B cell (primary cell): ENCODE measurements around the gene ACY1. TPM values are rescaled to one million over a fixed set of nuclear protein-coding genes. Genes with fewer than 3 reads are reported as not detected.

Experiments
- ATAC-seq: fragments of 200-7000 bp; cut with Tn5 transposase; one replicate; pipeline ENCODE4 v1.10.0; 2021; ENCODE audit warnings: low read depth, mild to moderate bottlenecking, moderate number of reproducible peaks, moderate library complexity
- CTCF ChIA-PET: fragments of 350-600 bp; sonication (Branson Sonifier 250); formaldehyde crosslinking; loops from one replicate; lab custom pipeline; 2021; ENCODE audit warnings: antibody characterized with exemption, inconsistent platforms; lab: Charles Lee
- POLR2A ChIA-PET: fragments of 350-600 bp; sonication (Branson Sonifier 250); formaldehyde crosslinking; loops from one replicate; lab custom pipeline; 2021; ENCODE audit warnings: antibody characterized with exemption; lab: Charles Lee
- DNase-seq: peaks from one replicate; pipeline ENCODE4 v3.0.0; 2013
- H2AFZ ChIP-seq: 2 replicates; pipeline ENCODE4 v1.6.1; 2012; ENCODE audit warnings: mild to moderate bottlenecking, low read depth, low read length; ENCODE audit not compliant: insufficient read depth, poor library complexity, severe bottlenecking
- H3K27ac ChIP-seq, 2 donors: 1 replicate in 1 of 2; 2 replicates in 1 of 2; pipeline ENCODE4 v1.5.1; 2012 to 2013; ENCODE audit warnings: low read length in 2 of 2, mild to moderate bottlenecking in 2 of 2, moderate library complexity in 1 of 2
- H3K27me3 ChIP-seq, 4 experiments: fragments of 200-600 bp in 1 of 4; sonication (generic) in 1 of 4; replicated peaks in 1 of 4; 1 replicate in 2 of 4; 2 replicates in 2 of 4; pipeline versions ENCODE4 v1.6.1 to v1.7.0; 2013 to 2016; ENCODE audit warnings: low read length in 3 of 4, mild to moderate bottlenecking in 2 of 4, mixed read lengths in 1 of 4, moderate library complexity in 1 of 4; ENCODE audit not compliant: insufficient read depth in 4 of 4, control insufficient read depth in 3 of 4; ENCODE audit errors: control extremely low read depth in 1 of 4
- H3K36me3 ChIP-seq, 2 experiments: replicated peaks in 1 of 2; 1 replicate in 1 of 2; 2 replicates in 1 of 2; pipeline versions ENCODE4 v1.6.1 to v1.7.1; 2013; ENCODE audit warnings: low read length in 1 of 2; ENCODE audit not compliant: insufficient read depth in 2 of 2, control insufficient read depth in 1 of 2; ENCODE audit errors: control extremely low read depth in 1 of 2, extremely low read depth in 1 of 2
- H3K4me1 ChIP-seq, 2 donors: fragments of 200-600 bp in 1 of 2; sonication (generic) in 1 of 2; 1 replicate in 1 of 2; 2 replicates in 1 of 2; pipeline versions ENCODE4 v1.5.1 to v1.6.1; 2013 to 2017; ENCODE audit warnings: low read length in 2 of 2; ENCODE audit not compliant: control insufficient read depth in 2 of 2, insufficient read depth in 2 of 2
- H3K4me2 ChIP-seq: replicated peaks from 2 replicates; pipeline ENCODE3; 2012; ENCODE audit warnings: mild to moderate bottlenecking, low read depth, low read length; ENCODE audit not compliant: poor library complexity, severe bottlenecking
- H3K4me3 ChIP-seq, 5 experiments: fragments of 200-600 bp in 1 of 5; sonication (generic) in 1 of 5; 1 replicate in 3 of 5; 2 replicates in 2 of 5; pipeline versions ENCODE4 v1.5.1 to v1.7.0; 2011 to 2016; ENCODE audit warnings: low read length in 4 of 5, mild to moderate bottlenecking in 4 of 5, low read depth in 2 of 5, control low read depth in 1 of 5, moderate library complexity in 1 of 5; ENCODE audit not compliant: insufficient read depth in 1 of 5; ENCODE audit errors: control extremely low read depth in 1 of 5, extremely low read depth in 1 of 5
- H3K79me2 ChIP-seq: fragments of 200-600 bp; sonication (generic); one replicate; pipeline ENCODE4 v1.6.0; 2016; ENCODE audit warnings: low read length; ENCODE audit not compliant: control insufficient read depth, insufficient read depth
- H3K9ac ChIP-seq: fragments of 200-600 bp; sonication (generic); 2 replicates; pipeline ENCODE4 v1.6.1; 2017; ENCODE audit warnings: mild to moderate bottlenecking, low read length, moderate library complexity
- H3K9me3 ChIP-seq, 3 donors: one replicate each; pipeline versions ENCODE4 v1.6.1 to v1.7.1; 2013; ENCODE audit warnings: low read length in 2 of 3; ENCODE audit not compliant: control insufficient read depth in 2 of 3, insufficient read depth in 1 of 3; ENCODE audit errors: control extremely low read depth in 1 of 3
- H4K20me1 ChIP-seq: 2 replicates; pipeline ENCODE4 v1.6.0; 2012; ENCODE audit warnings: mild to moderate bottlenecking, low read length; ENCODE audit not compliant: insufficient read depth, control insufficient read depth, poor library complexity, severe bottlenecking
- H3K27ac Mint-ChIP-seq: one replicate; pipeline ENCODE4 v1.8.0; 2021; ENCODE audit warnings: mixed read lengths
- H3K27me3 Mint-ChIP-seq: one replicate; pipeline ENCODE4 v1.8.0; 2021; ENCODE audit warnings: mixed read lengths
- H3K4me1 Mint-ChIP-seq: one replicate; pipeline ENCODE4 v1.8.0; 2021; ENCODE audit warnings: mixed read lengths
- H3K4me3 Mint-ChIP-seq: one replicate; pipeline ENCODE4 v1.8.0; 2021; ENCODE audit warnings: mixed read lengths
- H3K9me3 Mint-ChIP-seq: one replicate; pipeline ENCODE4 v1.8.0; 2022; ENCODE audit warnings: mixed read lengths; ENCODE audit not compliant: insufficient read depth
- CTCF ChIP-seq: fragments of 200-600 bp; IDR thresholded peaks from one replicate; pipeline ENCODE4 v1.8.0; 2022; ENCODE audit warnings: antibody characterized with exemption, mild to moderate bottlenecking
- EZH2 ChIP-seq: IDR thresholded peaks from 2 replicates; pipeline ENCODE4 v1.6.1; 2012; ENCODE audit warnings: borderline replicate concordance, low read depth, mild to moderate bottlenecking, moderate library complexity, low read length; ENCODE audit not compliant: insufficient read depth, poor library complexity, severe bottlenecking
- WGBS: methylation state at CpG from one replicate; pipeline ENCODE4 v1.1.5; 2013; ENCODE audit warnings: missing lambda C conversion rate; ENCODE audit not compliant: insufficient coverage; 5-methylcytosine and 5-hydroxymethylcytosine counted together
- intact Hi-C: fragments of 100-400 bp; cut with micrococcal nuclease; formaldehyde crosslinking; loops from one replicate; pipeline ENCODE4 v1.10.0; 2022
- polyA plus RNA-seq: library from polyadenylated mRNA; depleted of rRNA; stranded (reverse); fragments of >200 nt; gene quantifications from 2 replicates; pipeline ENCODE4 v1.2.3, GENCODE V29; 2012
- total RNA-seq, 2 donors: library from RNA; stranded (reverse); fragments of 120-200 nt in 1 of 2; gene quantifications; 1 replicate in 1 of 2; 2 replicates in 1 of 2; pipeline versions ENCODE4 v1.2.3 to v1.2.4, GENCODE V29; 2013 to 2022

ACY1 gene
- total and polyA plus RNA-seq, 2 donors (not counting 1 experiment from before 2014, with no cell fraction given) = 14.6 to 26.2 TPM

GRCh38 chr3:52013802-52014598, 30.7 kb downstream of the ACY1 start:
- POLR2A ChIA-PET = no interaction called here

More at GRCh38 chr3:52013802-52014598, 30.7 kb downstream of the ACY1 start:
- Mint-ChIP-seq H3K4me3 (no peak overlapping the region), H3K4me1 (no peaks in the 10 kb centered on the region), H3K9me3 (no peaks in the 10 kb centered on the region), H3K27ac (no peak overlapping the region), H3K27me3 (peaks cover 3% of the 10 kb centered on the region)
- no peak overlapping the region for H3K4me2 ChIP-seq
- no peak for DNase-seq
- H3K36me3 ChIP-seq = no peaks in the 10 kb centered on the region
- CTCF ChIA-PET = interaction anchor here (0.9 to 1.8 kb wide), 3 partner anchors 11 to 40 kb away, joined by 3 to 5 read pairs (median 4); no protein-coding TSS in a partner anchor
- WGBS = 92% methylated on average over 5 of the region's 6 CpGs
- H3K79me2 ChIP-seq = no peaks in the 10 kb centered on the region
- no peak overlapping the region for H3K9ac ChIP-seq
- no peaks in the 10 kb centered on the region for H3K4me1 ChIP-seq
- no peaks in the 10 kb centered on the region for H4K20me1 ChIP-seq
- H3K27ac ChIP-seq = no peak overlapping the region
- H3K27me3 ChIP-seq = peaks cover 0 to 3% (median 0%) of the 10 kb centered on the region in 4 experiments
- no peak for ATAC-seq
- H3K4me3 ChIP-seq = no peak overlapping the region
- TF ChIP-seq EZH2 (no peak), CTCF (no peak)
- intact Hi-C loops = no loop called here
- no peaks in the 10 kb centered on the region for H3K9me3 ChIP-seq
- no peak overlapping the region for H2AFZ ChIP-seq
